ENCODE measurements around the gene BRI3BP. TPM values are rescaled to one million over a fixed set of nuclear protein-coding genes. Genes with fewer than 3 reads are reported as not detected.
"Not testable (repeated sequence)": the region's sequence is repeated elsewhere in the genome, so short reads cannot be mapped to it uniquely, and the experiment has no call there.

The BRI3BP gene
- total and polyA plus RNA-seq, 9 donors = 2.5 to 4.7 (median 3.3) TPM

- no peak overlapping the region for H3K4me3 ChIP-seq (ENCODE audit: low read length)
- H3K36me3 ChIP-seq (ENCODE audit: control insufficient read depth, insufficient read depth, low read length) = peaks cover 19% of the 10 kb centered on the region
- H3K27me3 ChIP-seq (ENCODE audit: control insufficient read depth, insufficient read depth, low read length) = no peaks in the 10 kb centered on the region
- peaks cover 33% of the 10 kb centered on the region for H3K4me1 ChIP-seq (ENCODE audit: control insufficient read depth, insufficient read depth, low read length)
- WGBS (ENCODE audit: insufficient coverage) = 67% methylated on average over 2 of the region's 2 CpGs
- no peaks in the 10 kb centered on the region for H3K9me3 ChIP-seq (replicated peaks; ENCODE audit: control insufficient read depth, low read depth, low read length)
- H3K27ac ChIP-seq (ENCODE audit: low read length) = no peak overlapping the region
- no peak for DNase-seq
These were observed 79.1 kb downstream of the BRI3BP start for GRCh38 chr12:125072496-125072895.

DNA sequence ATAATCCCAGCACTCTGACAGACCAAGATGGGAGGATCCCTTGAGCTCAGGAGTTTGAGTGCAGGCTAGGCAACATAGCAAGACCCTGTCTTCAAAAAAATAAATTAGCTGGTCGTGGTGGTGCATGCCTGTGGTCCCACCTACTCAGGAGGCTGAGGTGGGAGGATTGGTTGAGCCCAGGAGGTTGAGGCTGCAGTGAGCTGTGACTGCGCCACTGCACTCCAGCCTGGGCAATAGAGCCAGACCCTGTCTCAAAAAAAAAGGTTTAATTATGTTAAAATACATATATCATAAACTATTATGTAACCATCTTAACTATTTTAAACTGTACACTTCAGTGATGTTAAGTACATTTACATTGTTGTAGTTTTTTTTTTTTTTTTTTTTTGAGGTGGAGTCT, 80.8 kb downstream of the BRI3BP start:
- peaks cover 17% of the 10 kb centered on the region for H3K4me1 ChIP-seq (ENCODE audit: control insufficient read depth, insufficient read depth, low read length)
- no CpG with 5 or more reads among the region's 2 CpGs for WGBS (ENCODE audit: insufficient coverage)
- not testable (repeated sequence) for DNase-seq; H3K27me3 ChIP-seq (ENCODE audit: control insufficient read depth, insufficient read depth, low read length); H3K4me3 ChIP-seq (ENCODE audit: low read length); H3K27ac ChIP-seq (ENCODE audit: low read length); H3K9me3 ChIP-seq (replicated peaks; ENCODE audit: control insufficient read depth, low read depth, low read length)
- H3K36me3 ChIP-seq (ENCODE audit: control insufficient read depth, insufficient read depth, low read length) = peaks cover 24% of the 10 kb centered on the region

GRCh38 chr12:125076103-125076502, 82.7 kb downstream of the BRI3BP start:
- no peaks in the 10 kb centered on the region for H3K27me3 ChIP-seq (ENCODE audit: control insufficient read depth, insufficient read depth, low read length)
- H3K9me3 ChIP-seq (replicated peaks; ENCODE audit: control insufficient read depth, low read depth, low read length) = no peaks in the 10 kb centered on the region
- no peak for DNase-seq
- H3K4me1 ChIP-seq (ENCODE audit: control insufficient read depth, insufficient read depth, low read length) = peaks cover under 1% of the 10 kb centered on the region
- WGBS (ENCODE audit: insufficient coverage) = 100% methylated on average over 2 of the region's 6 CpGs
- no peak overlapping the region for H3K27ac ChIP-seq (ENCODE audit: low read length)
- H3K36me3 ChIP-seq (ENCODE audit: control insufficient read depth, insufficient read depth, low read length) = peaks cover 35% of the 10 kb centered on the region
- no peak overlapping the region for H3K4me3 ChIP-seq (ENCODE audit: low read length)

- Histone ChIP-seq H3K4me1 (ENCODE audit: control insufficient read depth, insufficient read depth, low read length) (peaks cover 4% of the 10 kb centered on the region), H3K36me3 (ENCODE audit: control insufficient read depth, insufficient read depth, low read length) (peaks cover 39% of the 10 kb centered on the region), H3K27me3 (ENCODE audit: control insufficient read depth, insufficient read depth, low read length) (no peaks in the 10 kb centered on the region), H3K9me3 (replicated peaks; ENCODE audit: control insufficient read depth, low read depth, low read length) (no peaks in the 10 kb centered on the region), H3K27ac (ENCODE audit: low read length) (no peak overlapping the region), H3K4me3 (ENCODE audit: low read length) (no peak overlapping the region)
- WGBS (ENCODE audit: insufficient coverage) = 88% methylated on average over 10 of the region's 10 CpGs
- no peak for DNase-seq
These were observed 85.6 kb downstream of the BRI3BP start for GRCh38 chr12:125079084-125079483.

- 83% methylated on average over 5 of the region's 15 CpGs for WGBS (ENCODE audit: insufficient coverage)
- Histone ChIP-seq H3K9me3 (replicated peaks; ENCODE audit: control insufficient read depth, low read depth, low read length) (no peaks in the 10 kb centered on the region), H3K27me3 (ENCODE audit: control insufficient read depth, insufficient read depth, low read length) (no peaks in the 10 kb centered on the region), H3K36me3 (ENCODE audit: control insufficient read depth, insufficient read depth, low read length) (peaks cover 43% of the 10 kb centered on the region), H3K4me1 (ENCODE audit: control insufficient read depth, insufficient read depth, low read length) (peaks cover 4% of the 10 kb centered on the region), H3K4me3 (ENCODE audit: low read length) (no peak overlapping the region), H3K27ac (ENCODE audit: low read length) (peak overlapping the region; percentile 67)
- DNase-seq = peak; percentile 67
These were observed 86.5 kb downstream of the BRI3BP start for GRCh38 chr12:125079648-125080645.

Other genes with a start within 250 kb of the BRI3BP start
- gene SCARB1, start 129.8 kb upstream of the BRI3BP start, total RNA-seq = 7.3 TPM
- gene SCARB1, start 129.8 kb upstream of the BRI3BP start, polyA plus RNA-seq (ENCODE audit: insufficient read depth in 1 of 8, insufficient read length in 8 of 8, low replicate concordance in 1 of 8) = 10 to 100 TPM; 20.5 to 35.5 (median 26.0) TPM
- 789 TPM for gene UBC, start 79.0 kb upstream of the BRI3BP start, total RNA-seq
- gene UBC, start 79.0 kb upstream of the BRI3BP start, polyA plus RNA-seq (ENCODE audit: insufficient read depth in 1 of 8, insufficient read length in 8 of 8, low replicate concordance in 1 of 8) = 1,000 to 10,000 TPM in 1 of 8 donors, 100 to 1,000 TPM in 7; 692 to 1,042 (median 849) TPM
- 8.5 TPM for gene DHX37, start 4.5 kb upstream of the BRI3BP start, total RNA-seq
- 10 to 100 TPM in 2 of 8 donors, 1 to 10 TPM in 6; 8.3 to 11.4 (median 9.6) TPM for gene DHX37, start 4.5 kb upstream of the BRI3BP start, polyA plus RNA-seq (ENCODE audit: insufficient read depth in 1 of 8, insufficient read length in 8 of 8, low replicate concordance in 1 of 8)
- 22.9 TPM for gene AACS, start 71.8 kb downstream of the BRI3BP start, total RNA-seq
- gene AACS, start 71.8 kb downstream of the BRI3BP start, polyA plus RNA-seq (ENCODE audit: insufficient read depth in 1 of 8, insufficient read length in 8 of 8, low replicate concordance in 1 of 8) = 10 to 100 TPM; 22.3 to 36.6 (median 26.9) TPM
- gene TMEM132B, start 192.7 kb downstream of the BRI3BP start, total RNA-seq = 1.3 TPM
- 1 to 10 TPM in 4 of 8 donors, under 1 TPM in 4; 0.71 to 1.9 (median 0.95) TPM for gene TMEM132B, start 192.7 kb downstream of the BRI3BP start, polyA plus RNA-seq (ENCODE audit: insufficient read depth in 1 of 8, insufficient read length in 8 of 8, low replicate concordance in 1 of 8)

Data from muscle of leg (tissue), 11 donors.